OCI-LY7 (cell line): ENCODE results near the gene XK. TPM values are rescaled to one million over a fixed set of nuclear protein-coding genes. Genes with fewer than 3 reads are reported as not detected.

Experiments
- BruUV-seq: library from RNA; stranded (reverse); fragments of 400-500 nt; replicated peaks from 2 replicates; lab custom pipeline; 2021; lab: Mats Ljungman, UMichigan
- CTCF ChIA-PET: fragments of 300-600 bp; sonication (Branson Sonifier 250); formaldehyde crosslinking; loops from one replicate; lab custom pipeline; 2022; ENCODE audit warnings: antibody characterized with exemption; ENCODE audit not compliant: unreplicated experiment; lab: Charles Lee
- POLR2A ChIA-PET: fragments of 300-600 bp; sonication (Branson Sonifier 250); formaldehyde crosslinking; loops from one replicate; lab custom pipeline; 2022; ENCODE audit warnings: antibody characterized with exemption; lab: Charles Lee
- DNase-seq: peaks from one replicate; pipeline ENCODE4 v3.0.0-alpha.2; 2015; ENCODE audit warnings: low spot score
- H2AFZ ChIP-seq: fragments of 200-600 bp; sonication (generic), shearing (Covaris generic); 2 replicates; pipeline ENCODE4 v1.6.1; 2014; ENCODE audit warnings: mild to moderate bottlenecking, antibody characterized with exemption, low read length, moderate library complexity
- H3K27ac ChIP-seq: fragments of 200-600 bp; sonication (generic); 2 replicates; pipeline ENCODE4 v1.5.1; 2014; ENCODE audit warnings: mixed run types, low read depth, mild to moderate bottlenecking, moderate library complexity, low read length, inconsistent platforms; ENCODE audit not compliant: poor library complexity, severe bottlenecking
- H3K36me3 ChIP-seq: fragments of 200-600 bp; sonication (generic); 2 replicates; pipeline ENCODE4 v1.6.1; 2014; ENCODE audit warnings: mild to moderate bottlenecking, antibody characterized with exemption, low read length, moderate library complexity, mixed read lengths; ENCODE audit not compliant: insufficient read depth
- H3K4me1 ChIP-seq: fragments of 200-600 bp; sonication (generic); 2 replicates; pipeline ENCODE4 v1.5.1; 2014; ENCODE audit warnings: mild to moderate bottlenecking, low read length; ENCODE audit not compliant: insufficient read depth, poor library complexity, severe bottlenecking
- H3K4me2 ChIP-seq: fragments of 200-600 bp; sonication (generic); 2 replicates; pipeline ENCODE4 v1.6.1; 2014; ENCODE audit warnings: mild to moderate bottlenecking, low read length
- H3K4me3 ChIP-seq: fragments of 200-600 bp; sonication (generic); 2 replicates; pipeline ENCODE4 v1.5.1; 2014; ENCODE audit warnings: mild to moderate bottlenecking, low read depth, low read length; ENCODE audit not compliant: poor library complexity, severe bottlenecking
- H3K79me2 ChIP-seq: fragments of 200-600 bp; sonication (generic); 2 replicates; pipeline ENCODE4 v1.6.1; 2016; ENCODE audit warnings: low read depth, mild to moderate bottlenecking, low read length, moderate library complexity, mixed read lengths; ENCODE audit not compliant: insufficient read depth
- H3K9me2 ChIP-seq: fragments of 200-600 bp; sonication (generic); 2 replicates; pipeline ENCODE4 v1.6.1; 2016; ENCODE audit warnings: mild to moderate bottlenecking, low read length, mixed read lengths; ENCODE audit not compliant: insufficient read depth
- H3K9me3 ChIP-seq: fragments of 200-600 bp; sonication (generic); 2 replicates; pipeline ENCODE4 v1.6.1; 2014; ENCODE audit warnings: mild to moderate bottlenecking, mixed run types, low read length, mixed read lengths
- H4K20me1 ChIP-seq: fragments of 200-600 bp; sonication (generic); 2 replicates; pipeline ENCODE4 v1.6.1; 2014; ENCODE audit warnings: mild to moderate bottlenecking, antibody characterized with exemption, low read length, moderate library complexity, mixed read lengths; ENCODE audit not compliant: insufficient read depth
- CTCF ChIP-seq: fragments of 200-600 bp; sonication (generic); conservative IDR thresholded peaks from 2 replicates; pipeline ENCODE4 v1.5.1; 2014; ENCODE audit warnings: mild to moderate bottlenecking, antibody characterized with exemption, low read length, moderate library complexity, mixed read lengths
- EZH2phosphoT487 ChIP-seq: fragments of 200-600 bp; sonication (generic); IDR thresholded peaks from 2 replicates; pipeline ENCODE4 v1.6.1; 2018; ENCODE audit warnings: low read depth, borderline replicate concordance, mild to moderate bottlenecking, mixed run types, antibody characterized with exemption, low read length, moderate library complexity, mixed read lengths
- intact Hi-C: fragments of 100-400 bp; cut with micrococcal nuclease; formaldehyde crosslinking; loops from one replicate; pipeline ENCODE4 v1.10.0; 2022; ENCODE audit not compliant: unreplicated experiment
- total RNA-seq, 2 experiments: library from RNA; depleted of rRNA in 1 of 2; stranded (reverse); fragments of >200 nt in 1 of 2; shearing (Covaris generic) in 1 of 2; gene quantifications; 2 replicates each; pipeline ENCODE4 v1.2.3, GENCODE V29; 2014 to 2022

XK gene
- total RNA-seq, 2 experiments from 2014 or later = 0.70 TPM; not detected in 1

- Histone ChIP-seq H2AFZ (no peak overlapping the region), H3K27ac (no peak overlapping the region), H3K4me1 (no peaks in the 10 kb centered on the region), H3K36me3 (no peaks in the 10 kb centered on the region), H3K4me2 (no peak overlapping the region), H4K20me1 (no peaks in the 10 kb centered on the region), H3K79me2 (no peaks in the 10 kb centered on the region), H3K4me3 (no peak overlapping the region), H3K9me3 (no peaks in the 10 kb centered on the region), H3K9me2 (no peaks in the 10 kb centered on the region)
- intact Hi-C loops = no loop called here
- CTCF ChIA-PET = no interaction called here
- no TSS peak for BruUV-seq
- DNase-seq = no peak
- no peak for TF ChIP-seq CTCF
- TF ChIP-seq EZH2phosphoT487 = no peak
- POLR2A ChIA-PET = interaction anchor here (1.2 kb wide), 1 partner anchor 41 kb away, joined by 3 read pairs; no protein-coding TSS in a partner anchor
These were observed 45.4 kb upstream of the XK start for GRCh38 chrX:37640142-37640541.

- Histone ChIP-seq H3K4me1 (no peaks in the 10 kb centered on the region), H3K9me3 (no peaks in the 10 kb centered on the region), H3K9me2 (no peaks in the 10 kb centered on the region), H3K27ac (no peak overlapping the region), H3K4me2 (no peak overlapping the region), H2AFZ (no peak overlapping the region), H3K79me2 (no peaks in the 10 kb centered on the region), H4K20me1 (no peaks in the 10 kb centered on the region), H3K36me3 (no peaks in the 10 kb centered on the region), H3K4me3 (no peak overlapping the region)
- ChIA-PET CTCF (no interaction called here), POLR2A (interaction anchor here (0.5 kb wide), 1 partner anchor 313 kb away, joined by 3 read pairs; no protein-coding TSS in a partner anchor)
- DNase-seq = no peak
- TF ChIP-seq EZH2phosphoT487 = no peak
- TF ChIP-seq CTCF = no peak
- BruUV-seq = no TSS peak
- intact Hi-C loops = no loop called here
These were observed 43.7 kb upstream of the XK start for GRCh38 chrX:37641859-37642258.

- Histone ChIP-seq H3K36me3 (no peaks in the 10 kb centered on the region), H3K4me1 (no peaks in the 10 kb centered on the region), H3K9me3 (no peaks in the 10 kb centered on the region), H3K9me2 (no peaks in the 10 kb centered on the region), H3K4me2 (no peak overlapping the region), H4K20me1 (no peaks in the 10 kb centered on the region), H2AFZ (no peak overlapping the region), H3K27ac (no peak overlapping the region), H3K4me3 (no peak overlapping the region), H3K79me2 (no peaks in the 10 kb centered on the region)
- DNase-seq = no peak
- no TSS peak for BruUV-seq
- ChIA-PET CTCF (no interaction called here), POLR2A (no interaction called here)
- intact Hi-C loops = no loop called here
- TF ChIP-seq EZH2phosphoT487 (no peak), CTCF (no peak)
These were observed 40.9 kb upstream of the XK start for GRCh38 chrX:37644381-37645305.
